Neural crest cell (in vitro differentiated cells): ENCODE measurements around the gene PIEZO2. TPM values are rescaled to one million over a fixed set of nuclear protein-coding genes. Genes with fewer than 3 reads are reported as not detected.

Experiments
- DNase-seq: peaks from one replicate; pipeline ENCODE4 v3.0.0; 2021; ENCODE audit warnings: low read depth, mixed read lengths, low spot score
- H3K27ac Mint-ChIP-seq: one replicate; pipeline ENCODE4 v1.8.0; 2021; ENCODE audit warnings: mild to moderate bottlenecking, mixed read lengths; ENCODE audit not compliant: unreplicated experiment
- H3K27me3 Mint-ChIP-seq: 2 replicates; pipeline ENCODE4 v1.8.0; 2021; ENCODE audit warnings: low read depth, mild to moderate bottlenecking, mixed read lengths
- H3K36me3 Mint-ChIP-seq: 2 replicates; pipeline ENCODE4 v1.8.0; 2021; ENCODE audit warnings: low read depth, mild to moderate bottlenecking, mixed read lengths
- H3K4me1 Mint-ChIP-seq: 2 replicates; pipeline ENCODE4 v1.8.0; 2021; ENCODE audit warnings: mixed read lengths
- H3K4me3 Mint-ChIP-seq: one replicate; pipeline ENCODE4 v1.8.0; 2021; ENCODE audit warnings: mild to moderate bottlenecking, mixed read lengths
- H3K9me3 Mint-ChIP-seq: 2 replicates; pipeline ENCODE4 v1.8.0; 2021; ENCODE audit warnings: mixed read lengths
- total RNA-seq: library from RNA; stranded (reverse); gene quantifications from 2 replicates; pipeline ENCODE4 v1.2.1, GENCODE V29; 2021
- TF ChIP-seq, protein P1 (sequence below): fragments of 200-600 bp; sonication (generic); conservative IDR thresholded peaks from 2 replicates; pipeline ENCODE4 v1.5.0; 2021; ENCODE audit warnings: antibody characterized with exemption, mild to moderate bottlenecking

The PIEZO2 gene
- total RNA-seq, 1 donor from 2014 or later: 15.5 TPM

DNA sequence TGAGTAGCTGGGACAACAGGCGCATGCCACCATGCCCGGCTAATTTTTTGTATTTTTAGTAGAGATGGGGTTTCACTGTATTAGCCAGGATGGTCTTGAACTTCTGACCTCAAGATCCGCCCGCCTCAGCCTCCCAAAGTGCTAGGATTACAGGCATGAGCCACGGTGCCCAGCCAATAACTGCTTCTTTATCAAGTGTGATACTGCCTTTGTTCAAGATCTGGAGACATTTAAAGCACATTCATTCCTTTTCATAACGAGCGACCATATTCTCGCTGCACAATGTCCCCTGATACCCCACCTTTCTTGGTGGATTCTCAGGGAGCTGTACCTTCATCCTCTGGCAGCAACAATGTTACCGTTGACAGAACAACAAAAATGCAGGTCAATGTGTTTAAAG, 75.4 kb downstream of the PIEZO2 start:
- H3K27ac Mint-ChIP-seq: no peak overlapping the region
- no peak for DNase-seq
- no peak overlapping the region for H3K4me3 Mint-ChIP-seq
- H3K27me3 Mint-ChIP-seq: no peaks in the 10 kb centered on the region
- TF ChIP-seq, protein P1, sequence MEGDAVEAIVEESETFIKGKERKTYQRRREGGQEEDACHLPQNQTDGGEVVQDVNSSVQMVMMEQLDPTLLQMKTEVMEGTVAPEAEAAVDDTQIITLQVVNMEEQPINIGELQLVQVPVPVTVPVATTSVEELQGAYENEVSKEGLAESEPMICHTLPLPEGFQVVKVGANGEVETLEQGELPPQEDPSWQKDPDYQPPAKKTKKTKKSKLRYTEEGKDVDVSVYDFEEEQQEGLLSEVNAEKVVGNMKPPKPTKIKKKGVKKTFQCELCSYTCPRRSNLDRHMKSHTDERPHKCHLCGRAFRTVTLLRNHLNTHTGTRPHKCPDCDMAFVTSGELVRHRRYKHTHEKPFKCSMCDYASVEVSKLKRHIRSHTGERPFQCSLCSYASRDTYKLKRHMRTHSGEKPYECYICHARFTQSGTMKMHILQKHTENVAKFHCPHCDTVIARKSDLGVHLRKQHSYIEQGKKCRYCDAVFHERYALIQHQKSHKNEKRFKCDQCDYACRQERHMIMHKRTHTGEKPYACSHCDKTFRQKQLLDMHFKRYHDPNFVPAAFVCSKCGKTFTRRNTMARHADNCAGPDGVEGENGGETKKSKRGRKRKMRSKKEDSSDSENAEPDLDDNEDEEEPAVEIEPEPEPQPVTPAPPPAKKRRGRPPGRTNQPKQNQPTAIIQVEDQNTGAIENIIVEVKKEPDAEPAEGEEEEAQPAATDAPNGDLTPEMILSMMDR: no peak
- peaks cover 4% of the 10 kb centered on the region for H3K9me3 Mint-ChIP-seq
- peaks cover 4% of the 10 kb centered on the region for H3K4me1 Mint-ChIP-seq
- no peaks in the 10 kb centered on the region for H3K36me3 Mint-ChIP-seq

DNA sequence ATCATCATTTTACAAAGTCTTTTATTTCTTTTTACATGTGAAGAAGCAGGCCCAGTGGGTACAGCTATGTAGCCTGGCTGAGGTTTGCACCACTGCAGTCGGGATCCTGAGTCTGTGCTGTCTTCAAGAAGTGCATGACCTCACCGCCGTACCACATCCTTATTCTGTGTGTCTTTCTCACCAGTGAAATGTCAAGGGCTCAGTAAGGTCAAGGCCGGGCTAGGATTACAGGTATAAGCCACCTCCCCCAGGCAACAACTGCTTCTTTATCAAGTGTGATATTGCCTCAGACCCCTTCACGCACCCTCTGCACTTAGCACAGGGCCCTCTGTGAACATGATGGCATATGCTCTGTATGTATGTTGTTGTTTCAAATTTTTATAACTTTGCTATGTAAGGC, 76.7 kb downstream of the PIEZO2 start:
- Mint-ChIP-seq H3K36me3 (peaks cover 4% of the 10 kb centered on the region), H3K27ac (no peak overlapping the region), H3K4me3 (no peak overlapping the region), H3K4me1 (peaks cover 4% of the 10 kb centered on the region), H3K27me3 (no peaks in the 10 kb centered on the region), H3K9me3 (peaks cover 7% of the 10 kb centered on the region)
- TF ChIP-seq, protein P1: no peak
- no peak for DNase-seq

DNA sequence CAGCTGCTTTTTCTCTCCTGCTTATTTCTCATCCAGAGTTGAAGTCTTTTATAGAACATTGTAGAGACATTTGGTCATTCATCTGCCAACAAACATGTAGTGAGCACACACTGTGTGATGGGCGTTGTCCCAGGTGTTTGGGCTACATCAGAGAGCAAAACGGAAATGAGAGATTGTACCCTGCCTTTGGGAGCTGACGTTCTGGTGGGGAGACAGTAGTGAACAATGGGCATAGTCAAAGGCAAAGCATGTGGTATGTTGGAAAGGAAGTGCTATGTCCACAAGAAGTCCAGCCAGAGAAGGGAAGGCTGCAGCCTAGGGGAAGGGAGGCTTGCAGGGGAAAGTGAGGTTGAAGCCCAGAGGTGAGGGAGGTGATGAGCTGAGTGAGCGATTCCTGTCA, 78.1 kb downstream of the PIEZO2 start:
- Mint-ChIP-seq H3K4me3 (no peak overlapping the region), H3K9me3 (peaks cover 14% of the 10 kb centered on the region), H3K36me3 (peaks cover 7% of the 10 kb centered on the region), H3K27me3 (no peaks in the 10 kb centered on the region), H3K27ac (no peak overlapping the region), H3K4me1 (peaks cover 4% of the 10 kb centered on the region)
- TF ChIP-seq, protein P1: no peak
- no peak for DNase-seq

DNA sequence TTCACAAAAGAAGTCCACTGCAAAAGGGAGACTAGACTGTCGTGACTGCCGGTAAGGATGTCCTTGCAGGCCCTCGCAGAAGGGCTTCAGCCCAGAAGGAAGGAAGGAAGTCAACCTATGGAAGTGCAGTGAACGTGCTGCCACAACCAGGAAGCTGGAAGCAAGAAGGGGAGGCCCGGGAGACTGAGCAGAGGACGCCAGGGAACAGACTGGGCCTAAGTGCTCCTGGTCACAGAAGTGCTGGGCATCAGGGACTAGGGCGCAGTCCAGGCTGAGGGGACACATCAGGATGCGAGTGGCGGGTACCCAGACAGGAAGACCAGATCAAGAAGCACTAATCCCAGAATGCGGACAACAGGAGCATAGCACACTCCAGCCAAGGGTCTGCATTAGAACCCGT, 78.8 kb downstream of the PIEZO2 start:
- TF ChIP-seq, protein P1: no peak
- no peak for DNase-seq
- H3K4me3 Mint-ChIP-seq: no peak overlapping the region
- no peaks in the 10 kb centered on the region for H3K27me3 Mint-ChIP-seq
- peaks cover 10% of the 10 kb centered on the region for H3K4me1 Mint-ChIP-seq
- H3K9me3 Mint-ChIP-seq: peaks cover 16% of the 10 kb centered on the region
- H3K27ac Mint-ChIP-seq: no peak overlapping the region
- H3K36me3 Mint-ChIP-seq: peaks cover 11% of the 10 kb centered on the region

DNA sequence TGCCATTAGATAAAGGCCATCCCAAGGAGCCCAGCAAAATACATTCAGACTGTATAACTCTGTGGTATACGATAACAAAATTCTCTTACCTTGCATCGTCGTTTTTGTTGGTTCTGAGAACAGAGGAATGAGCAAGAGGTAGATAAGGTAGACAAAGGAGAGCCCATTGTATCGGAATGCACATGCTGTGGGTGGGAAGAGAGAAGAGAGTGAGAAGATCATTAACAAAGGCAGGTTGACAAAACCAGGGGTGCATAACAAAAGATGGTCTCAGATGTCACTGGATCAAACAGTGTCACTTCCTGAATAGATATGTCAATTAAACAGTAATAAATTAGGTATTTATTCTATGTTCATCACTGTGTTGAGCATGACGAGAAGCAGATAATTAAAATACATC, 83.3 kb downstream of the PIEZO2 start:
- H3K36me3 Mint-ChIP-seq: peaks cover 17% of the 10 kb centered on the region
- TF ChIP-seq, protein P1: no peak
- DNase-seq: no peak
- H3K4me1 Mint-ChIP-seq: peaks cover 20% of the 10 kb centered on the region
- no peaks in the 10 kb centered on the region for H3K27me3 Mint-ChIP-seq
- no peak overlapping the region for H3K4me3 Mint-ChIP-seq
- no peak overlapping the region for H3K27ac Mint-ChIP-seq
- peaks cover 16% of the 10 kb centered on the region for H3K9me3 Mint-ChIP-seq
